ENCODE results near the gene FAM13A. TPM values are rescaled to one million over a fixed set of nuclear protein-coding genes. Genes with fewer than 3 reads are reported as not detected.

The FAM13A gene
- total and polyA plus RNA-seq, 2 of the 8 experiments (the other 6 are each of a cell fraction or from before 2014, with no cell fraction given) = 7.1 to 16.5 TPM

DNA sequence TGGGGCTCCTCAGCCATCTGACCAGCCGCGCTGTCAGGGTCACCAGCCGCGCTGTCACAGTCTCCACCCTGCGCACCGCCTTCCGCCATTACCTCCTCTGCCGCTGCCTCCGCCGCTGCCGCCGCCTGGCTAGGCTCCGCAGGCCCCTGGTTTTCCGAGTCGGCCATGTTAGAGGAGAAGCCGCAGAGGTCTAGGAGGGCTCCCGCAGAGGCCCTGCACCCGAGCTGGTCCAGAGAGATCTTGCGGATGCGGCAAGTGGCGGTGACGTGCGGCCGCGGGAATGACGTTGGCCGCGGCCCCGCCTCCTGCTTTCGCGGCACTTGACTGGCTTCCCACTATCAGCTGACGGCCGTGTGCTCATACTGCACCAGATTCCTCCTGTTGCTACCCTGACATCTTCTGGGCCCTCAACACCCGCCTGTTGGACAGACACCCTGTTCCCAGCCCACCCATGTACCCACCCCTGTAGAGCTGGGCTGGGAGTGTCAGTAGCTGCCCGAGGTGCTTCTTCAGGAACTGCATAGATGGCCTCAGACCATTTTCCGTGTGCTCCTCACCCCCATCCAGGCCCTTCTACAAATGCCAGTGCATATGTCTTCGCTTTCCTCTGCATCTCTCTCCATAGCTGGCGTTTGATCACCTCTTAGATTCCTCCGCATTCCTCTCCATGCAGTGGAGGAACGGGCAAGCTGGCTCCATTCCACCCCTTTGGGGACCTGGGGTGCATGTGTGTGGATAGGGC, 359.2 kb downstream of the FAM13A start, which contains the start of gene NAP1L5:
Gene NAP1L5 (minus strand): TSS at position 242 of the 742 bp plus-strand sequence. CDS start 75 bp downstream, at position 167.
- Histone ChIP-seq H4K20me1 (replicated peaks in 1 of 2; ENCODE audit: control insufficient read depth in 1 of 2, insufficient read depth in 2 of 2, low read length in 2 of 2) (no peaks in the 10 kb centered on the region), H3K56ac (replicated peaks; ENCODE audit: insufficient read length, low read depth, low read length) (no peak within 1 kb of the TSS), H3K79me1 (ENCODE audit: low read depth, low read length) (no peaks in the 10 kb centered on the region), H3K4me2 (ENCODE audit: insufficient read depth in 1 of 2, low read depth in 2 of 2, low read length in 2 of 2) (peak within 1 kb of the TSS; percentile 65 to 66), H3K36me3 (ENCODE audit: control insufficient read depth in 2 of 4, insufficient read depth in 4 of 4, low read length in 3 of 4) (no peaks in the 10 kb centered on the region), H2BK20ac (ENCODE audit: low read length) (no peak within 1 kb of the TSS), H3K27ac (ENCODE audit: low read depth, low read length) (no peak within 1 kb of the TSS), H2AK5ac (ENCODE audit: low read depth, low read length) (no peak within 1 kb of the TSS), H3K4ac (replicated peaks; ENCODE audit: insufficient read length, low read depth, low read length) (no peak within 1 kb of the TSS), H2AFZ (ENCODE audit: low read length) (peak within 1 kb of the TSS; percentile 88), H4K8ac (ENCODE audit: extremely low read depth, insufficient read depth, low read length) (no peak within 1 kb of the TSS), H2BK120ac (replicated peaks; ENCODE audit: low read depth, low read length) (no peak within 1 kb of the TSS), H3K23me2 (ENCODE audit: low read depth, low read length) (peaks cover 3% of the 10 kb centered on the region; the same call in 1 of the 2 replicates), H4K91ac (replicated peaks; ENCODE audit: insufficient read length, low read length) (peak within 1 kb of the TSS; percentile 26), H2BK12ac (ENCODE audit: low read depth, low read length) (0 out of 2 replicates have a peak within 1 kb of the TSS, but pooled peaks have one; percentile 22), H3K79me2 (ENCODE audit: control insufficient read depth in 1 of 2, insufficient read depth in 2 of 2, low read length in 2 of 2) (no peaks in the 10 kb centered on the region), H2BK5ac (ENCODE audit: low read depth, low read length) (no peak within 1 kb of the TSS), H4K5ac (ENCODE audit: insufficient read length, low read depth, low read length) (no peak within 1 kb of the TSS), H3K9ac (replicated peaks in 1 of 4; ENCODE audit: extremely low read depth in 1 of 4, low read depth in 3 of 4, low read length in 3 of 4) (no peak within 1 kb of the TSS), H3K18ac (ENCODE audit: extremely low read depth, low read length) (no peak within 1 kb of the TSS), H3K4me3 (ENCODE audit: extremely low read depth in 1 of 4, insufficient read depth in 2 of 4, low read depth in 3 of 4, low read length in 4 of 4) (peak within 1 kb of the TSS; percentile 53 to 72 (median 58)), H2BK15ac (ENCODE audit: low read length) (no peak within 1 kb of the TSS), H3K14ac (ENCODE audit: insufficient read length) (no peak within 1 kb of the TSS), H3K9me3 (ENCODE audit: insufficient read depth in 2 of 2, low read depth in 1 of 2, low read length in 1 of 2) (no peaks in the 10 kb centered on the region), H3K4me1 (replicated peaks in 1 of 4; ENCODE audit: control insufficient read depth in 3 of 4, insufficient read depth in 4 of 4, low read length in 3 of 4) (no peaks in the 10 kb centered on the region; a peak in 1 of 7 replicates), H3K27me3 (replicated peaks in 1 of 4; ENCODE audit: control insufficient read depth in 3 of 4, extremely low read depth in 1 of 4, insufficient read depth in 3 of 4, low read length in 3 of 4) (peaks cover 0 to 4% (median 1%) of the 10 kb centered on the region in 4 experiments; a peak in 3 of 7 replicates), H3K23ac (ENCODE audit: insufficient read length) (no peak within 1 kb of the TSS)
- FAIRE-seq = no peak
- peak in 1 of 2 experiments; percentile 65 for DNase-seq (ENCODE audit: low read depth in 1 of 2, low spot score in 2 of 2)
- 53% methylated on average over 29 of the region's 40 CpGs; no CpG with 5 or more reads in 1 of the 2 experiments for WGBS, 2 experiments (ENCODE audit: extremely low coverage in 1 of 2, insufficient coverage in 1 of 2, insufficient read length in 1 of 2, insufficient replicate concordance in 2 of 2, low coverage in 1 of 2, low lambda C conversion rate in 2 of 2, missing lambda C conversion rate in 1 of 2)
- CTCF ChIA-PET (ENCODE audit: partially characterized antibody) = interaction anchor here (0.6 to 1.3 kb wide), 3 partner anchors 25 to 552 kb away, joined by 3 read pairs; no protein-coding TSS in a partner anchor
- POLR2A ChIA-PET (ENCODE audit: partially characterized antibody) = interaction anchor here (1.4 kb wide), 1 partner anchor 9 kb away, joined by 5 read pairs; no protein-coding TSS in a partner anchor
- no peak for TF ChIP-seq EP300 (IDR thresholded peaks at IDR 0.05; ENCODE audit: borderline replicate concordance in 1 of 2, low read depth in 2 of 2, low read length in 2 of 2)
- TF ChIP-seq SUZ12 (IDR thresholded peaks at IDR 0.05; ENCODE audit: low read length) = 0 out of 2 replicates have a peak, but pooled peaks have one; percentile 21
- no peak for TF ChIP-seq EZH2 (IDR thresholded peaks at IDR 0.05; ENCODE audit: low read depth, low read length, severe bottlenecking)
- TF ChIP-seq, protein P1, sequence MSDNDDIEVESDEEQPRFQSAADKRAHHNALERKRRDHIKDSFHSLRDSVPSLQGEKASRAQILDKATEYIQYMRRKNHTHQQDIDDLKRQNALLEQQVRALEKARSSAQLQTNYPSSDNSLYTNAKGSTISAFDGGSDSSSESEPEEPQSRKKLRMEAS (IDR thresholded peaks at IDR 0.05) = 0 out of 2 replicates have a peak, but pooled peaks have one; percentile 36
- TF ChIP-seq YY1 (IDR thresholded peaks at IDR 0.05; ENCODE audit: low read depth, low read length) = peak; percentile 85
- TF ChIP-seq, protein P2, sequence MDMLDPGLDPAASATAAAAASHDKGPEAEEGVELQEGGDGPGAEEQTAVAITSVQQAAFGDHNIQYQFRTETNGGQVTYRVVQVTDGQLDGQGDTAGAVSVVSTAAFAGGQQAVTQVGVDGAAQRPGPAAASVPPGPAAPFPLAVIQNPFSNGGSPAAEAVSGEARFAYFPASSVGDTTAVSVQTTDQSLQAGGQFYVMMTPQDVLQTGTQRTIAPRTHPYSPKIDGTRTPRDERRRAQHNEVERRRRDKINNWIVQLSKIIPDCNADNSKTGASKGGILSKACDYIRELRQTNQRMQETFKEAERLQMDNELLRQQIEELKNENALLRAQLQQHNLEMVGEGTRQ (IDR thresholded peaks at IDR 0.05; ENCODE audit: low read length) = peak; percentile 62; the same call in 1 of the 2 replicates
- no peak for TF ChIP-seq KDM5A (IDR thresholded peaks at IDR 0.05; ENCODE audit: low read length)
- TF ChIP-seq SIN3A (conservative IDR thresholded peaks at IDR 0.05 in 1 of 2, IDR thresholded peaks at IDR 0.05 in 1 of 2; ENCODE audit: low read depth in 1 of 2, low read length in 2 of 2) = peak in 1 of 2 experiments; percentile 72; a peak in 1 of 4 replicates
- peak; percentile 86 for TF ChIP-seq CTBP2 (IDR thresholded peaks at IDR 0.05; ENCODE audit: borderline replicate concordance, insufficient read depth, insufficient read length, low read length)

All from H1 (cell line).